ENCODE data around the gene IGF2BP3. TPM values are rescaled to one million over a fixed set of nuclear protein-coding genes. Genes with fewer than 3 reads are reported as not detected.
"Not testable (repeated sequence)": the region's sequence is repeated elsewhere in the genome, so short reads cannot be mapped to it uniquely, and the experiment has no call there.

The IGF2BP3 gene
- polyA plus RNA-seq (ENCODE audit: insufficient read length) = 27.8 TPM

DNA sequence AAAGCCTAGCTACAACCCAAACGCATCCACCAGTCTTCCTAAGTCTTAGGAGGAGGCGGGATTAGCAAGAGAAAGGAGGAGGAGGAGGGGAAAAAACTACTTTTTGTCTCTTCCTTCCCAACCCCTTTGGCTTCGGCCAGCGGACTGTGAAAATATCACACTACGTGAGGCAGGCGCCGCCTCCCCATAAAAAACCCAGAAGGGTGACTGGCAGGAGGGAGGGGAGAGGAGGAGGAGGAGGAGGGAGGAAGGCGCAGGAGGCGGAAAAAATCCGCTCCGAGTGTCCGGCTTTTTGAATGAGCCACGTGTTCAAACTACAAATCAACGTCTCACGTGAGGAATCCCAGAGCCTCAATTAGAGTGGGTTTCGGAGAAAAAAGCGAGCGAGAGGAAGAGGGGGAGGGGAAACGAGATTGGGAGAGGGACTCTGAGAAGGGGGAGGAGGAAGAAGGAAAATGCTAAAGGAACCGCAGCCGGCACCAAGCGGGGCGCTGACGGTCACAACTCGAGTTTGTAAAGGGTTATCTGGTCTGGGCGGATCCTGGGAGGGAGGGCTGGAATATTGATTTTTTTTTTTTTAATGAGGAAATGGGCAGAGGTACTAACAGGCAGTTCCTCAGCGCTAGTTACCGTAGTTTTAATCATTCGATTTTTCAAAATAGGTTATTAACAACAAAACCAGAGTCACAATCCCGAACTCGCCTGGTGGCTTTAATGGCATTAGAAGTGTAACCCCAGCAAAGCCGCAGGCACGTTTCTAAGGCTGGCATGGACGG is at the start of gene IGF2BP3:
IGF2BP3 (minus strand) TSS at position 162 of the 776 bp plus-strand sequence. CDS start 381 bp downstream, outside the sequence.
- DNase-seq (ENCODE audit: low read depth) = peak; percentile 94

DNA sequence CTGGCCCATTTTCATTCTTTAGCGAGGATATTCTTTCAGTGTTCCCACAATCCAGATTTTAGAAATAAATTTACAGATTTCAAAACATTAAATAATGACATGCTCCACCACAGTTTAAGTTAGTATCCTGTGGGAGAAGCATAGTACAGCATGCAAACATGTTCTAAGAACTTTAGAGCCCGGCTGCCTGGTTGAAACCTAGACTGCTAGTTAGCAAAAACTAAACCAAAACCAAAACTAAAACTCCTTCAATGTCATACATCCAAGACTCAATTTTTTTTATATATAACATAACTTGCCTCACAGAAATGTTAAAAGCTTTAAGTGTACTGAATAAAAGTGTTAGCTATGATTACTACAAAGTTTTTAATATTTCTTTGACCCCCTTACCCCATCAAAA is 44.5 kb upstream of the IGF2BP3 start:
- no peak for DNase-seq (ENCODE audit: low read depth)

GRCh38 chr7:23513746-23514145 is 43.5 kb upstream of the IGF2BP3 start:
- DNase-seq (ENCODE audit: low read depth) = not testable (repeated sequence)

- DNase-seq (ENCODE audit: low read depth) = no peak
Observed at GRCh38 chr7:23494009-23494408, 23.7 kb upstream of the IGF2BP3 start.

DNA sequence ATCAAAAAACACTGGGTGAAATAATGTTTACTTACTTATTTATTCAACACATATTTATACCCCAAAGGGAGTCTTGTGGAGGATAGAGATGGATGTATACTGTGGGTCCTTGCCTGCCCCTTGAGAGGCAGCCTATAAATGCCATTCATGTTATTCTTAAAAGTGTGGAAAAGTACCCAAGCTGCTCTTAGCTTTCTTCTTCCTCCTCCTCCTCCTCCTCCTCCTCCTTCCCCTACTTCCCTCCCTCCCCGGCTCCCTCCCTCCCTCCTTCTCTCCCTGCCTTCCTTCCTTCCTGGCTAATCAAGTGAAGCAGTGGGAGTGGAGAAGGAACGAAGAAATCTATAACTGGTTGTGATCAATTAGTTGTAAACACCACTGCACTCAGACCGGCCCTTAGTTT is 21.2 kb upstream of the IGF2BP3 start:
- DNase-seq (ENCODE audit: low read depth) = no peak

- no peak for DNase-seq (ENCODE audit: low read depth)
Observed at GRCh38 chr7:23490357-23491135, 20.3 kb upstream of the IGF2BP3 start.

DNA sequence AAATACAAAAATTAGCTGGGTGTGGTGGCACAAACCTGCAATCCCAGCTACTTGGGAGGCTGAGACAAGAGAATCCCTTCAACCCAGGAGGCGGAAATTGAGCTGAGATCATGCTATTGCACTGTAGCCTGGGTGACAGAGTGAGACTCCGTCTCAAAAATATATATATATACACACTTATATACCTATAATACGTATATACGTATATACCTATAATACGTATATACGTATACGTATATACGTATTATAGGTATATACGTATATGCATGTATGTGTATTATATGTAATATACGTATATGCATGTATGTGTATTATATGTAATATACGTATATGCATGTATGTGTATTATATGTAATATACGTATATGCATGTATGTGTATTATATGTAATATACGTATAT is 18.4 kb upstream of the IGF2BP3 start:
- DNase-seq (ENCODE audit: low read depth) = not testable (repeated sequence)

DNA sequence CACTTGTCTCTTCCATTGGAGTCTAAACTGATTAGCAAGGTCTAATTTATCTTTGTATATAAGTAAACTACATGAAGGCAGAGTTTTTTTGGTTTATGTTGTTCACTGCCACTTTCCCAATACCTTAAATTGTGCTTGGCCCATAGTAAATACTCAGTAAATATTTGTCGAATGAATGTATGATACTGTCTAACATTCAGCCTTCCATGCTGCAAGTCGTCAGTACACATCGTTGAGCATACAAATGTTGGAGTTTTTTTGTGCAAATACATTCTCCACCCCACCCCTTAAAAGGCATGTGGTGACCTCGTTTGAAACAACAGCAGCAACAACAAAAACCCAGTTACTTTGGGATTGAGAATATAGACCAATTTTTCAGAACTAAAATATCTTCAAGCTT is 17.4 kb upstream of the IGF2BP3 start:
- no peak for DNase-seq (ENCODE audit: low read depth)

DNA sequence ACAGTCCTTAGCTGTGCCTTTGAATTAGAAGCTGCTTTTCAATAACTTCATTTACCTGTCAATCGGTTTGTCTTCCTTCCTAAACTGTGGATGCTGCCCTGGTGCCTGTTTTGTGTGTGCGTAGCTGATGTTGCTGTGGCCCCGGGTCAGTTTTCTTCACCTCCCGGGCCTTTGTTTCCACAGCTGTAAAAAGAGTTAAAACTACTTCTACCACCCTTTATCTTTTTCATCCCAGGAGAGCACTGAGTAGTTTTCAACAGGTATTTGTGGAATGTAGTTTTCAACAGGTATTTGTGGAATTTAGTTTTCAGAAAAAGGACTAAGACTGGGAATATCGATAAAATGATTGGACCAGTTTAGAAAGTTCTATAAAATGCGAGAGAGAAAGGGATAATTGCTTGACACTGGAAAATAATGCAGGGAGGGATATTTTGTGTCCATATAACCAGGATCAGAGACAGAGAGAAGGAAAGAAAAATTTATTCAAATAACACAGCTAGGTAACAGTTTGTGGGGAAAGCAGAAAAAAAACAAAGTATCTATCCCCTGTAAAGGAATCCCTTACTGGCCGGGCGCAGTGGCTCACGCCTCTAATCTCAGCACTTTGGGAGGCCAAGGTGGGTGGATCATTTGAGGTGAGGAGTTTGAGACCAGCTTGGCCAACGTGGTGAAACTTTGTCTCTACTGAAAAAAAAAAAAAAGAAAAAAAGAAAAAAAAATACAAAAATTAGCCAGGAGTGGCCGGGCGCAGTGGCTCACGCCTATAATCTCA is 15.9 kb upstream of the IGF2BP3 start:
- no peak for DNase-seq (ENCODE audit: low read depth)

DNA sequence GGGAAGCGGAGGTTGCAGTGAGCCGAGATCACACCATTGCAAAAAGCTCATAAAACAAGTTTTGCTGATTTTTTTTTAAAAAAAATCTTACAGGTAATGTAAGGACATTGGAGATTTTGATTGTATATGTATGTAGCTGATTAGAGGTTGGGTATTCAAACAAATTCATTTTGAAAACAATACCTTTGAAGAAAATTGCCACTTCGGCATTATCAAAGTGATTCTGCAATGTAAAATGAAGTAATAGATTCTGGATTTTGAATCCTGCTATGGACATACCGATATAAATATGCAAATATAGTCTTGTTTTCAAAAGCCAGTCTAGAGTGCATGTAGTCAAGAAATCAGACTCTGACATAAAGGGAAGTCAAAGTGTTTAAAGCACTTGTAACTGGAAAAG is 12.4 kb upstream of the IGF2BP3 start:
- DNase-seq (ENCODE audit: low read depth) = no peak

- DNase-seq (ENCODE audit: low read depth) = no peak
Observed at GRCh38 chr7:23477962-23478866, 7.9 kb upstream of the IGF2BP3 start.

DNA sequence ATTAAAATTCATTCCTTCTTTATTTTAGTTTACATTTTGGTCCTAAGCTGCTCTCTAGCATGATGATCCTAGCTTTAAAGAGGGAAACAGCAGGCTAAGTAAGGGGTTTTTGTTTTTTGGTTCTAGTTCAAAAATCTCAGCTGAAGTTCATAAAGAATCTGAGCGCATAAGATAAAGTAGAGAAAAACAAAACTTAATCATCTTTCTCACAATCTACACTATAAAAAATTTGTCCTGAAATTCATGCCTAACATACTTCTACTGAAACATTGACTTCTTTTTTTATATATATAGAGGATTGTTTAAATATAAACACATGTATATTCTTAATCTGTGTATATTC is 6.8 kb upstream of the IGF2BP3 start:
- no peak for DNase-seq (ENCODE audit: low read depth)

- no peak for DNase-seq (ENCODE audit: low read depth)
Observed at GRCh38 chr7:23476286-23477156, 6.2 kb upstream of the IGF2BP3 start.

DNA sequence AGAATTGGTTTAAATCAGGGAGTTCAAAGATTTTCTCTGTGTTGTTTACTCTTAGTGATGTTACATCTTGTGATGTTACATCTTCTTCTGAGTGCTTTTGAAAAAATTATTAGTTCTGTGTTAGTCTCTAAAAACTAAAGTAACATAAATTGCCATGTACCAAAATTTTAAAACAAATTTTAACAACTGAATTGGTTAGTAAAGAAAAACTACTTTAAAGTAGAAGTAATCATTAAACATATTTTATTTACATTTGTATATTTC is 5.2 kb upstream of the IGF2BP3 start:
- DNase-seq (ENCODE audit: low read depth) = no peak

DNA sequence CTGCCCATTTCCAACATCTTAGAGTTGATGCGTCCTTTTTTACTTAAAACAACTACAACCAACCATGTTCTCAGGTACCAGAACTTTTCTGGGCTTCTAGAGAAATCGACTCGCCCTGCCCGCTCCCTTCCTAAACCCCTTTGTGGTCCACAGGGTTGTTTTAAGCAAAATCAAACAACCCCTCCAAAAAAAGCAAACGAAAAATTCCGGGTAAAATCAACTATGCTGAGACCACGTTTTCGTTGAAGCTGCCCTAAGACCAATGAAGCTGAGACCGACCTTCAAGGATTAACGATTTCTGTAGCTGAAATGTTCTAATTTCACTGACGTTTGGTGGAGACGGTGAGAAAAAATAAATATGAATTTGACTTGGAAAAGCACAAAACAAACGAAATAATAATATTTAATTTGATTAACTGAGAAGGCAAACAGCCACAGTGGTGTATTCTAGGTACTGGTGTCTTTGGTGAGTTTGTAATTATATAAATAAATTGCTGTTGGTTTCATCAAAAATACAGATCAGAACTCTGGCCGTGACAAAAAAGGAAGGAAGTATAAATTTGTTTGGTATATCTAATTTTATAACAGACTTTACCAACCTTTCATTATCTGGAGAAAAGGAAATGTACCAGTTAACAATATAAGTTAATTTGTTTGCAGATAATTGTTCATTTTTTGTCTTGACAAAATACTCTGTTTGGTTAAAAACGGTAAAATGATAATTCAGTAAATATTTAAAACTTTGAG is 4.7 kb upstream of the IGF2BP3 start:
- DNase-seq (ENCODE audit: low read depth) = no peak

GRCh38 chr7:23474094-23474828 is 4.0 kb upstream of the IGF2BP3 start:
- DNase-seq (ENCODE audit: low read depth) = peak; percentile 82

- DNase-seq (ENCODE audit: low read depth) = no peak
Observed at GRCh38 chr7:23473844-23474093, 3.5 kb upstream of the IGF2BP3 start.

GRCh38 chr7:23472956-23473843 is 2.9 kb upstream of the IGF2BP3 start:
- no peak for DNase-seq (ENCODE audit: low read depth)
